GM19351 (cell line): ENCODE measurements around the gene PIK3R5.
"Not testable (repeated sequence)": the region's sequence is repeated elsewhere in the genome, so short reads cannot be mapped to it uniquely, and the experiment has no call there.

Experiments
- ATAC-seq: cut with Tn5 transposase; IDR thresholded peaks from one replicate; pipeline ENCODE4 v1.9.1; 2021; ENCODE audit warnings: mild to moderate bottlenecking, moderate library complexity; ENCODE audit not compliant: unreplicated experiment

The PIK3R5 gene

GRCh38 chr17:8861495-8862181 is 103.9 kb downstream of the PIK3R5 start:
- ATAC-seq = no peak

GRCh38 chr17:8859804-8860430 is 105.6 kb downstream of the PIK3R5 start:
- no peak for ATAC-seq

GRCh38 chr17:8859027-8859803 is 106.3 kb downstream of the PIK3R5 start:
- ATAC-seq = no peak

GRCh38 chr17:8857919-8858318 is 107.6 kb downstream of the PIK3R5 start:
- ATAC-seq = peak; percentile 48

- no peak for ATAC-seq
Measured at GRCh38 chr17:8856869-8857575, 108.5 kb downstream of the PIK3R5 start.

GRCh38 chr17:8856205-8856603 is 109.3 kb downstream of the PIK3R5 start:
- ATAC-seq = not testable (repeated sequence)

- ATAC-seq = peak; percentile 46
Measured at GRCh38 chr17:8855477-8856204, 109.9 kb downstream of the PIK3R5 start.

GRCh38 chr17:8851600-8851999 is 113.9 kb downstream of the PIK3R5 start:
- no peak for ATAC-seq

GRCh38 chr17:8849311-8850041 is 116.0 kb downstream of the PIK3R5 start:
- no peak for ATAC-seq

GRCh38 chr17:8847891-8848290 is 117.6 kb downstream of the PIK3R5 start:
- no peak for ATAC-seq

GRCh38 chr17:8846768-8847211 is 118.7 kb downstream of the PIK3R5 start:
- ATAC-seq = no peak

- ATAC-seq = no peak
Measured at GRCh38 chr17:8844229-8845218, 121.0 kb downstream of the PIK3R5 start.

GRCh38 chr17:8843344-8843743 is 122.2 kb downstream of the PIK3R5 start:
- no peak for ATAC-seq

- no peak for ATAC-seq
Measured at GRCh38 chr17:8841844-8842243, 123.7 kb downstream of the PIK3R5 start.

- ATAC-seq = no peak
Measured at GRCh38 chr17:8839410-8839935, 126.0 kb downstream of the PIK3R5 start.

GRCh38 chr17:8838551-8839095 is 126.9 kb downstream of the PIK3R5 start:
- no peak for ATAC-seq

GRCh38 chr17:8837563-8838075 is 127.9 kb downstream of the PIK3R5 start:
- no peak for ATAC-seq
